Activated T-helper 17 cell treated with anti-CD3 and anti-CD28 coated beads, Interleukin-2, amount 50 U/mL, for 72 hours (primary cell): ENCODE data around the gene CNTN2. TPM values are rescaled to one million over a fixed set of nuclear protein-coding genes. Genes with fewer than 3 reads are reported as not detected.

ENCODE experiments used
- ATAC-seq: fragments of 150-1000 bp; cut with Tn5 transposase; replicated peaks from 2 replicates; pipeline ENCODE4 v1.10.0; 2021; ENCODE audit warnings: mild to moderate bottlenecking, moderate library complexity
- H3K27ac Mint-ChIP-seq: one replicate; pipeline ENCODE4 v1.8.0; 2022; ENCODE audit warnings: mixed read lengths
- H3K27me3 Mint-ChIP-seq: one replicate; pipeline ENCODE4 v1.8.0; 2022; ENCODE audit warnings: mixed read lengths
- H3K36me3 Mint-ChIP-seq: one replicate; pipeline ENCODE4 v1.8.0; 2022; ENCODE audit warnings: low read depth, mild to moderate bottlenecking, mixed read lengths
- H3K4me1 Mint-ChIP-seq: one replicate; pipeline ENCODE4 v1.8.0; 2022; ENCODE audit warnings: mixed read lengths
- H3K4me3 Mint-ChIP-seq: one replicate; pipeline ENCODE4 v1.8.0; 2022; ENCODE audit warnings: mild to moderate bottlenecking, mixed read lengths
- H3K9me3 Mint-ChIP-seq: one replicate; pipeline ENCODE4 v1.8.0; 2022; ENCODE audit warnings: mixed read lengths
- total RNA-seq, 2 donors: library from RNA; stranded (reverse); gene quantifications; one replicate each; pipeline ENCODE4 v1.2.3, GENCODE V29; 2022

CNTN2 gene
- total RNA-seq, 2 donors from 2014 or later = not detected

DNA sequence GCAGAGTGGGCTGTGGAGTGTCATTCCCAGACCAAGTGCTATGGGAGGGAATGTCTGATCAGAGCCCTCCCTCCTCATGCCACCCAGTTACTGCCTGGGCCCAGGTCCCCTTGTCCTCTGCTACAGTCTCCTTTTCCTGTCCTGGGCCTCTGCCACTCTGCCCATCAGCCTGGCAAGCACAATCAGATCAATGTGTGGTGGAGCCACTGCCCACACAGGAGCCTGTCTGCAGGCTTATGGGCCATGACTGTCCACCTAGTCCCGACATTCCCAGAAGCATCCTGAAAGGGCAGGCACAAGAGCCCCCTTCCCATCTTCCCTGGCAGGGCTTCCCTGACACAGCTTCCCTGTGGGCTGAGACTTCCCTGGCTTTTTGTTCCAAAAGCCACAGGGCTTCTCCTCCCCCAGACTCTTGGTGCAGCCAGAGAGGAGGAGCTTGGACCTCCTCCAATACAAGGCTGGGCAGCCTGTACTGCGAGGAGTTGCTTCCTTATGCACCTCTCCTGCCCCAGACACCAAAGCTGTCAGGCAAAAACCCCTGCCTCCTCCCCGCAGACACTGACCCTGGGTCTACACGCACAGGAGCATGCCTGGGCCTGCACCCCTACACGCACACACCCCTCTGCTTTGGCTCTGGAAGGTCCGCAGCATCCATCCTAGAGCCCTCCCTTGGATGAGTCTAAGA is 29.2 kb upstream of the CNTN2 start:
- Mint-ChIP-seq H3K4me3 (no peak overlapping the region), H3K27ac (no peak overlapping the region), H3K9me3 (no peaks in the 10 kb centered on the region), H3K36me3 (no peaks in the 10 kb centered on the region), H3K4me1 (no peaks in the 10 kb centered on the region), H3K27me3 (no peaks in the 10 kb centered on the region)
- ATAC-seq = no peak

DNA sequence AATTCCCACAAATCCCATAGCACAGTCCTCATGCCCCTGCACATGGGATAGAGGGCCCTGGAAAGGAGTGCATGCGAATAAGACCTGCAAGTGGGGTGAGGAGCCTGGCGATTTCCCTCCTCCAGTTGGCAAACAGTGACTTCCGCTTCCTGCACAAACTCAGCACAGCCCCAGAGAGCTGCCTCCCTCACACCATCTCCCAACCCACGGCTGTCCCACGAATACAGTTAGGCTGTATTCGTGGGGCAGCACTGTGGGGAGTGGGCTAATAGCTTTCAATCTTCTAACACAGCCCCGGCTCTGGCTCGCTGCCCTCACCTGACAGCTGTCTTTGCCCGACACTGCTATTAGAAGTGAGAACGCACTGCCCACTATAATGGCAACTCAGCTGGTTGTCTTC is 28.2 kb upstream of the CNTN2 start:
- Mint-ChIP-seq H3K27ac (no peak overlapping the region), H3K36me3 (no peaks in the 10 kb centered on the region), H3K4me3 (no peak overlapping the region), H3K27me3 (peaks cover 1% of the 10 kb centered on the region), H3K4me1 (no peaks in the 10 kb centered on the region), H3K9me3 (no peaks in the 10 kb centered on the region)
- ATAC-seq = no peak

DNA sequence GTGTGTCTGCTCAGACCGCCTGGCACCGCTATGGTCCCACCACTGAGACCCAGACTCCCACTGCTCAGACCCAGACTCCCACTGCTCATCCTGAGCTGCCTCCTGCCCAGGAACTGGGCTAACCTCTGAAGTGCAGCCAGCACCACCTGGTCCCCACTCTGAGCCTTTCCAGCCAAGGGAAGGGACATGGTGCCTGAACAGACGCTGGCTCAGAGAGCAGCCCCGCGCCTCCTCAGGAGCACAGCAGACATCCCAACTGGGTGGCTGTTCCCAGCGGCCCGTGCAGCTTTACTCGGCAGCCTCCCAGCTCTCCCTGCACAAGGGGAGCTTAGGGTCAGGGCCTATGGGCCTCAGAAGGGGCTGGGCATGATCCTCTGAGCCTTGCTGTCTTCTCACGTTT is 27.8 kb upstream of the CNTN2 start:
- Mint-ChIP-seq H3K9me3 (no peaks in the 10 kb centered on the region), H3K36me3 (no peaks in the 10 kb centered on the region), H3K27ac (no peak overlapping the region), H3K4me1 (no peaks in the 10 kb centered on the region), H3K27me3 (peaks cover 3% of the 10 kb centered on the region), H3K4me3 (no peak overlapping the region)
- ATAC-seq = no peak

DNA sequence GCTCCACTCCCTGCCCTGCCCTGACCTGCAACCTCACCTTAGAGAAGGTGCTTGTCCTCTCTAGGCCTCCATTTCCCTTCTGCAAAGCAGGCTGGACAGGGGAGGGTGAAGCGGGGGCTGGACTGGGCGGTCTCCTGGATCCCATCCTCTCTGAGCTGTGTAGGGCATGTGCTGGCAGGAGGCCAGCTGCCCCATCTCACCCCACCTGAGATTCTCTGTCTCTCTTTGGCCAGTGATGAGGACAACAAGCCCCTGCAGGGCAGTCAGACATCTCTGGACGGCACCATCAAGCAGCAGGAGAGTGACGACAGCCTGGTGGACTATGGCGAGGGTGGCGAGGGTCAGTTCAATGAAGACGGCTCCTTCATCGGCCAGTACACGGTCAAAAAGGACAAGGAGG is 26.9 kb upstream of the CNTN2 start:
- no peak overlapping the region for H3K27ac Mint-ChIP-seq
- H3K4me3 Mint-ChIP-seq = no peak overlapping the region
- peaks cover 3% of the 10 kb centered on the region for H3K27me3 Mint-ChIP-seq
- H3K36me3 Mint-ChIP-seq = no peaks in the 10 kb centered on the region
- no peak for ATAC-seq
- H3K4me1 Mint-ChIP-seq = no peaks in the 10 kb centered on the region
- H3K9me3 Mint-ChIP-seq = no peaks in the 10 kb centered on the region

DNA sequence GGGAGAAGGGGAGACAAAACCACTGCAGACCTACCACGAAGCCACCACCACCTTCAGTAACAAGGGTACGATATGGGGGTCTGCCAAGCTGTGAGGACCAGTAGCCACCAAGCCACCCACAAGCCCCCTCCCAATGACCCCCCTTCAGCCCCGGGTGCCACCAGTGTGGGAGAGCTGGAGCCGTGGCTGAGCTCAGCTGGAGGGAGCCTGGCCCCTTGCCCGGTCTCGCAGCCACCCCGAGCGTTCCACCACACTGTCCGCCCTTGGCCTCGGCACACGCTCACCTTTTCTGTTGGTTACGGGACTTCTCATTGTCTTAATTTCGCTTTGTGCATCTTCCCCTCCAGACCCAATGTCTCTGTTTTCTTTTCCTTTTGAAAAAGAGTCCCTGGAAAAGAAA is 26.4 kb upstream of the CNTN2 start:
- Mint-ChIP-seq H3K27ac (no peak overlapping the region), H3K4me1 (no peaks in the 10 kb centered on the region), H3K36me3 (no peaks in the 10 kb centered on the region), H3K27me3 (peaks cover 3% of the 10 kb centered on the region), H3K4me3 (no peak overlapping the region), H3K9me3 (no peaks in the 10 kb centered on the region)
- ATAC-seq = no peak

DNA sequence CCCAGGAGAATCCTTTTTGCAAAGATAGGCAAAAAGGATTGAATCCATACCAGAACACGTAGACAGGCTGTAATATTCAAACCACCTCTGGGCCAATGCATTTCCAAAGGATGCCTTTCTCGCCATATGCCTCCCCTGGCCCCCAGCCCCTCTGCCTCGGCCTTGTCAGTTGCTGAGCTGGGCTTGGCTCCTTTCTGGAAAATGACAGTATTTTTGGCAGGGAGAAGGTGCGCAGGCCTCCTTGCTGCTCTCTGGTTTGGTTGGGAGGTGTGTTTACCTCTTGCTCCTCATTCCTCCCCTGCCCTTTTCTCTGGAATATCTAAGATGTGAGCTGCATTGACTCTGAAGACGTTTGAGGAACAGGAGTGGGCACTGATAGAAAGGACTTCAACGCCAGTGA is 26.0 kb upstream of the CNTN2 start:
- Mint-ChIP-seq H3K9me3 (no peaks in the 10 kb centered on the region), H3K4me1 (no peaks in the 10 kb centered on the region), H3K36me3 (no peaks in the 10 kb centered on the region), H3K27ac (no peak overlapping the region), H3K4me3 (no peak overlapping the region), H3K27me3 (peaks cover 3% of the 10 kb centered on the region)
- no peak for ATAC-seq

DNA sequence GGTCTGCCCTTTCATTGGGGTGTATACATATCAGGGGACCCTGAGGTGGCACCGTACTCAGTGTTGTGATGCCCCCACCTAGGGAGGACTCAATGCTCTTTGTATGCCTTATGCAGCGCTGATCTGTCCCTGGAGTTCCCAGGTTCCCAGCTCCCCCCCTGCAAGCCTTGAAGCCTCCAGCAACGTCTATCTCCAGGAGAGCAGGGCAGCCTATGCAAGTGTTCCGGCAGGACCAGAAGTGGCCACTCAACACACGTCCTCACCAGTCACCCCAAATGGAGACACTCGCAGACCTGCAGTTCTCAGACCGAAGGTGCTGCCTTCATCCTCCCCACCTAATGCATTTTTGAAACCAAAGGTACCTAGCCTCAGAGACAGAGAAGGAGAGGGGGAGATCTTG is 25.2 kb upstream of the CNTN2 start:
- Mint-ChIP-seq H3K27ac (no peak overlapping the region), H3K9me3 (no peaks in the 10 kb centered on the region), H3K4me3 (no peak overlapping the region), H3K36me3 (no peaks in the 10 kb centered on the region), H3K27me3 (peaks cover 8% of the 10 kb centered on the region), H3K4me1 (no peaks in the 10 kb centered on the region)
- ATAC-seq = no peak

DNA sequence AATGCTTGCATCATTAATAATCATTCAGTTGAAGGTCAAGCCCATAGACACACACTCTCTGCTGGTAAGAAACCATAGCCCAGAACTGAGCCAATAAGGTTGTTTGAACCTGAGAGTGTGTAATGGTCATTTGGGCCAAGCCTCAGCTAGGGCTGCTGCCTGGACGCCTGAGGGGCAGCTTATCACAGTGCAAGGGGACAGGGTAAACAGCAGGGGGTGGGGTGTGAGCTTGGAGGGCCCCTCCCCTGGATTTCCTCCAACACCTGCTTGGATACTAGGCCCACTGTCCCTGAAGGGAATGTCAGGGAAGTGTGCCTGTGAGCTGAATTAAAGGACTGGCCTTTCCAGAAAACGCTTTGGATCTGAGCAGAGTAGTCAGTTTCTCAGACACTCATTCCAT is 24.6 kb upstream of the CNTN2 start:
- H3K4me1 Mint-ChIP-seq = no peaks in the 10 kb centered on the region
- H3K27me3 Mint-ChIP-seq = peaks cover 11% of the 10 kb centered on the region
- no peak overlapping the region for H3K27ac Mint-ChIP-seq
- no peaks in the 10 kb centered on the region for H3K36me3 Mint-ChIP-seq
- no peak for ATAC-seq
- no peaks in the 10 kb centered on the region for H3K9me3 Mint-ChIP-seq
- H3K4me3 Mint-ChIP-seq = no peak overlapping the region

DNA sequence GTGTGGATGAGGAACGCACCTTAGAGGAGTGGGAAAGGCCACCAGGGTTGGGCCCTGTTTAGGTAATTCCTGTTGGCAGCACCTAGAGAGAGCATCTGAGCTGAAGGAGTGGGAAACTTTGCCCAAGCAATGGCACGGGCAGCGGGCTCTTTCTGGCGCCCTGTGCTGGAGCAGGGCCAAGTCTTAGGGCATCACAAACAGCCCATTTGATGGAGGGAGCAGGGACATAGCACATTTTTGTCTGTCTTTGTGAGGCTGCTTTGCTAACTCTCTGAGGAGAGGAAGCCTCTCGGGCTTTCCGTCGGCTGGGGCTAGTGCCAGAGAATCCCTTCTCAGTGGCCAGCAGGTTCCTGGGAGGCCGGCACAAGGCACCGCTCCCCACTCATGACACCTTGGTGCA is 22.5 kb upstream of the CNTN2 start:
- no peak for ATAC-seq
- H3K27me3 Mint-ChIP-seq = peaks cover 11% of the 10 kb centered on the region
- no peak overlapping the region for H3K27ac Mint-ChIP-seq
- no peak overlapping the region for H3K4me3 Mint-ChIP-seq
- H3K4me1 Mint-ChIP-seq = no peaks in the 10 kb centered on the region
- no peaks in the 10 kb centered on the region for H3K9me3 Mint-ChIP-seq
- no peaks in the 10 kb centered on the region for H3K36me3 Mint-ChIP-seq

DNA sequence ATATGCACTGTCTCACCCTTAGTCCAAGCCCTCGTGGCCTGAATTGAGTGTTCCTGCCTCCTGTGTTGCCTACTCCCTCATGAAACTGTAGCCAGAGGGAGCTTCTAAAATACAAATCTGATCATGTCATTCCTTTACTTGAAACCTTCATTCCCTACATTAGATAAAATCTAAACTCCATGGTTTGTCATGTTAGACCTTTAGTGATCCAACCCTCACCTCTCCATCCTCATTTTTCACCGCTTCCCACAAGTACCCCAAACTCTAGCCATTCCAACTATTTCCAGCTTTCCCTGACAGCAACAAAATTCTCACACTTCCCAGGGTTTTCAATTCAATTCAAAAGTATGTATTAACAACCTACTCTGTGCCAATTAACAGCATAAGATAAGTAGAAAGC is 18.3 kb upstream of the CNTN2 start:
- H3K27me3 Mint-ChIP-seq = peaks cover 14% of the 10 kb centered on the region
- H3K9me3 Mint-ChIP-seq = no peaks in the 10 kb centered on the region
- no peak overlapping the region for H3K4me3 Mint-ChIP-seq
- H3K4me1 Mint-ChIP-seq = no peaks in the 10 kb centered on the region
- no peak overlapping the region for H3K27ac Mint-ChIP-seq
- ATAC-seq = no peak
- H3K36me3 Mint-ChIP-seq = no peaks in the 10 kb centered on the region

DNA sequence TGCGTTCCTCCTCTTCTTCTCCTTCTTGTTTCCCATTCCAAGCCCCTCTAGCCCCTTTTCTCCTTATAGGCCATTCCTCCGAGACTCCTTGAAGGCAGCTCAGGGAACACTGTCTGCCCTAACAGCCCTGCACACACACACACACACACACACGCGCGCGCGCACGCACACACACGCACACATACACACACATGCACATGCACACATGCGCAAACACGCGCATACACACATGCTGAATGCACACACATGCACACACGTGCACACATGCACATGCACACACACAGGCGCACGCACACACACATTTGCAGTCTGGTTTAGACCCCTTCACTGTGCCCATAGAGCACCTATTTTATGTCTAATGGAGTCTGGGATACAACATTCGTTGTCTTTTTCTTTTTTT is 17.8 kb upstream of the CNTN2 start:
- H3K27ac Mint-ChIP-seq = no peak overlapping the region
- no peaks in the 10 kb centered on the region for H3K9me3 Mint-ChIP-seq
- H3K4me1 Mint-ChIP-seq = no peaks in the 10 kb centered on the region
- peaks cover 17% of the 10 kb centered on the region for H3K27me3 Mint-ChIP-seq
- H3K36me3 Mint-ChIP-seq = no peaks in the 10 kb centered on the region
- no peak for ATAC-seq
- H3K4me3 Mint-ChIP-seq = no peak overlapping the region

DNA sequence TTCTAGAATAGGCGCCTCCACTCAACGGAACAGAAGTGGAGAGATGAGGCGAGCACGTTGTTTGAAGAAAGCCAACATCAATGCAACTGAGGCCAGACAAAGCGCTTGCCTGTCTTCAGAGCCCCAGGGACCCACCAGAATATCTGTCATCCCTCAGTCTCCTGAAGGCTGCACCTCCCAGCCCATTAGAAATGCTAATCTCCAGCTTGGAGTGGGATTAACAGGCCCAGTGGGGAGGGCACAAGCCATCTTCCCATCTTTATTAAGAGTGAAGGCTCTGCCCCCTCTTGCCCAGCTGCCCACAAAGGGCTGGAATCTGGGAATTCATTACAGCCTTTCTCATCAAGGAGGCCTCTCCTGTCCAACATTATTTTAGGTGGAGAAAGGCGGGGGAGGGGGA is 16.8 kb upstream of the CNTN2 start:
- Mint-ChIP-seq H3K27me3 (peaks cover 17% of the 10 kb centered on the region), H3K4me1 (no peaks in the 10 kb centered on the region), H3K27ac (no peak overlapping the region), H3K9me3 (no peaks in the 10 kb centered on the region), H3K4me3 (no peak overlapping the region), H3K36me3 (no peaks in the 10 kb centered on the region)
- ATAC-seq = no peak

DNA sequence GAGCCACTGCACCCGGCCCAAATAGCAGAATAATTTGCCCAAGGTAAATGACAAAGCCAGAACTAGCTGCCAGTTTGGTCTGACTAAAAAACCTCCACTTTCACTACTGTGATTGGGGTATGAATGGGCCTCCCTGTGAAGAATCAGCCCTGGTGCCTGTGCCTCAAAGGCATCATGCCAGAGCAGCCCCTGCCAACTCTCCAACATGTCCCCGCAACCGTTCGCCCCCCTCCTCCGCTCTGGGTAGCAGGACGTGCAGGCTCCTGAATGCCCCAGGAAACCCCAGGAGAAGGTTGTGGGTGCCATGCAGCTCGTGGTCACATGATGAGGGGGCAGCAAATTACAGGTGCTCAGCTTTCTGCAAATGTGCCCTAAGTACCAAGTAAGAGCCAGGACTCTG is 14.6 kb upstream of the CNTN2 start:
- H3K27ac Mint-ChIP-seq = no peak overlapping the region
- no peaks in the 10 kb centered on the region for H3K36me3 Mint-ChIP-seq
- no peak for ATAC-seq
- peaks cover 11% of the 10 kb centered on the region for H3K27me3 Mint-ChIP-seq
- H3K4me3 Mint-ChIP-seq = no peak overlapping the region
- no peaks in the 10 kb centered on the region for H3K9me3 Mint-ChIP-seq
- no peaks in the 10 kb centered on the region for H3K4me1 Mint-ChIP-seq

DNA sequence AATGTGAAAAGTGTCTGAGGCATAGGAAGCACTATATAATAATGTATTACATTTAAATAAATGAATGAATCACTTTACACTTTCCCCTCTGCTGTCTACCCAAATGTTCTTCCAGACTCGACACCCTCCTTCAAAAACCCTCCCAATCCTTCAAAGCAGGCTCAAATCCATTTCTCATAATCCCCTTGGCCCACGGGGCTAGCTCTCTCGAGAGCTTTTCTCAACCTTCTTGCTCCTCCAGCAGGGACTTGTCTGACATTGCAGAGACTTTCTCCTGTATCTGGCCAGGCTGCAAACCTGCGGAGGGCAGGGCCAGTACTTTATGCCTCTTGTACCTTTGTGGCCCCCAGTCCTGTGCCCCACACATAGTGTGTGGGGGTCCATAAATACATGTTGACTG is 14.1 kb upstream of the CNTN2 start:
- Mint-ChIP-seq H3K27ac (no peak overlapping the region), H3K36me3 (no peaks in the 10 kb centered on the region), H3K9me3 (no peaks in the 10 kb centered on the region), H3K4me1 (no peaks in the 10 kb centered on the region), H3K4me3 (no peak overlapping the region), H3K27me3 (peaks cover 11% of the 10 kb centered on the region)
- ATAC-seq = no peak

DNA sequence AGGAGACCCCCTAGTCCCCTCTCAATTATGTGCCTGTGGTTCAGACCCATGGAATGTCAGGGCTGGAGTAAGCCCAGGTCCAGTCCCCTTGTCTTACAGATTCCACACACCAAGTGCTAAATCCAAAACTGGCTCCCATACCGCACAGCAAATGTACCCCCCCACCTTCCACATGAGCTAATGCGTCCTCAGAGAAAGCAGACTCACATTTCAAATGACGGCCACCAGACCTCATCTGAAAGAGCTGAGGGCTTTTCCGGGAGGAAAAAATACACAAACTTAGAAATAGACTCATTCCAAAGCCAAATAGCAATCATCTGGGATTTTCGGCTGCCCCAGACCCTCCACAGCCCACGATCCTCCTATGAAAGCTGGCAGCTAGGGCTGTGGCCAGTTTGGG is 12.8 kb upstream of the CNTN2 start:
- Mint-ChIP-seq H3K4me1 (no peaks in the 10 kb centered on the region), H3K9me3 (no peaks in the 10 kb centered on the region), H3K27ac (no peak overlapping the region), H3K36me3 (no peaks in the 10 kb centered on the region), H3K27me3 (peaks cover 11% of the 10 kb centered on the region), H3K4me3 (no peak overlapping the region)
- ATAC-seq = no peak

DNA sequence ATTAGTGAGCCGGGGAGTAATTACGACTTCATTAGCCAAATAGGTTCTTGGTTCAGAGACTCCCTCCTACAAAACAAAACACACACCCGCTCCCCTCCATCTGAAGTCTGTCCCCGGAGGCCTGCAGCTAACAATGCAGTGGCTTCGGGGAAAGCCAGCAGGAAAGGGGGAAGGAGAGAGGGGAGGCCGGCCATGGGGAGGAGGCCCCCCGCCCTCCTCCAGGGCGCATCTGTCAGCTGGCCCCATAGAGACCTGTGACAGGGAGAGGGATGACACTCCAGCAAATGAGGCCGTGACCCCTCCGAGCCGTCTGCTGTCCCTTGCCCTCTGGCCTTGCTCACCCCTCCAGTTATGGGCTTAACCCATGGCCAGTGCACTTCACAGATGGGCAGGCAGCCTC is 12.1 kb upstream of the CNTN2 start:
- Mint-ChIP-seq H3K27ac (no peak overlapping the region), H3K9me3 (no peaks in the 10 kb centered on the region), H3K27me3 (peaks cover 11% of the 10 kb centered on the region), H3K36me3 (no peaks in the 10 kb centered on the region), H3K4me3 (no peak overlapping the region), H3K4me1 (no peaks in the 10 kb centered on the region)
- no peak for ATAC-seq
